Measurements from ENCODE around the gene SFXN5.
"Not testable (repeated sequence)": the region's sequence is repeated elsewhere in the genome, so short reads cannot be mapped to it uniquely, and the experiment has no call there.

The SFXN5 gene

GRCh38 chr2:73101626-73102256, 30.2 kb upstream of the SFXN5 start:
- DNase-seq, result no peak

DNA sequence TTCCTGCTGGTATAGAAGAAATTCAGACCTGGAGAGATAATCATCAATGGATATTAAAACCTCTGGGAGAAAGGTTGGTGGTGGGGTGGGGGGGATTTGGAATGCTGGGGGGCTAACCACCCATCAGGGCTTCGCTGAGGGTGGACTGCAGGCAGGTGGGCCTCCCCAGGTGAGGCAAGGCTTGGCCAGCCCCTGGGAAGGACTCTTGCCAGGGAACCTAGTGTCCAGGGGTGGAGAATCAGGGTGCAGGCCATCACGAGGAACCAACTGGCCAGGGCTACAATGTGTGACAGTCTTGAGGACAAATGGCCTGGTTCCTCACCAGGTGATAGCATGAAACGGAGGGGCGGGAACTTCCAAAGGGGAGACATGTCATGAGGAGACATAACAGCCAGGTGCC, 29.4 kb upstream of the SFXN5 start:
- no peak for DNase-seq

DNA sequence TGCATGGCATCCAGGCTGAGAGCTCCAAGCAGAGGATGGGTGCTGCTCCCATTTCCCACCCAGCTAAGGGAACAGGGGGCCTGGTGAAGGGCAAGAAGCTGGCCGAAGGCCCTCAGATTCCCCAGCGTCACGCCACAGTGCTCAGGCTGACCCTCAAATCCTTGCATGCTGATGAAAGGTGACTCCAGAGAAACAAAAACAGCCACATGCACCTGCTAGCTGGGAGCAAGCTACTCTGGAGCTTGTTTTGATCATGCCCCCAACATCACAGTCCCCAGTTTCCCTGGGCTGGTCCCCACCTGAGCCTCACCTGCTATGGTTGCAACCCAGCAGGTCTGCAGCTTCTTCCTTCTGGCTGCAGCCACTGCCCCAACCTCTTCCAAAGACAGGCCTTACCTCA, 28.0 kb upstream of the SFXN5 start:
- DNase-seq, result no peak

- no peak for DNase-seq
Measured at GRCh38 chr2:73095910-73096309, 24.4 kb upstream of the SFXN5 start.

- not testable (repeated sequence) for DNase-seq
Measured at GRCh38 chr2:73093601-73094218, 22.2 kb upstream of the SFXN5 start.

GRCh38 chr2:73092146-73092783, 20.8 kb upstream of the SFXN5 start:
- no peak for DNase-seq

DNA sequence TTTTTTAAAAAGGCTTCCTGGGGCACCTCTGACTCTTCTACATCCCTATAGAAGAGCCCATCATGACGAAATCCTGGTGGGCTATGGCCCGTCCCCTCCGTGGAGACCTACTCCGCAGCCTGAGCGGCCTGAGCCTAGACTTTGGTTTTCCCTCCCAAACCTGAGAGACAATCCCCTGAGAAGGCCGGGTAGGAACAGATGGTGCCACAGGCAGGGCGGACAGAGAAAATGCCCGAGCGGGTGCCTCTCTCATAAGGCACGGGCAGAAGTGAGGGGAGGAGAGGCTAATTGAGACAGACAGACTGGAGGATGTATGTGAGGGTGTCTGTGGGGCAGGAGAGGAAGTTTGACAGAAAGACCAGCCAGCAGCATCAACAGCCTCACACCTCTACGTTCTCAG, 20.2 kb upstream of the SFXN5 start:
- no peak for DNase-seq

DNA sequence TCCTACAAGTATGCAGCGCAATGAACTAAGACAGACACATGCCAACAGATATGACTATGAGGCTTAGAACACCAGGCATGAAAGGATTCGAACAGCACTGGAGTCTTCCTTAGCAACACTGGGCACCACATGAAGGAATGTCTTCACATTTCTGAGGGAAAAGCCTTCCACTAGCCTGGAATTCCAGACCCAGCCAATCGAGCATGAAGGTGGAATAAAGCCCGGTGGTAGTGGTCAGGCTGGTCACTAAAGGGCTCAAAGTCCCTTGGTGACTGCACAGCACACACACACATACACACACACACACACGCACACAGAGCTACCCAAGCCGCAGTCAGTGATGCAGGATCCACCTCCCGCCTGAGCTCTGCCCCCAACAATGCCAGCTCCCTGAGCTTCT, 19.7 kb upstream of the SFXN5 start:
- DNase-seq, result no peak

DNA sequence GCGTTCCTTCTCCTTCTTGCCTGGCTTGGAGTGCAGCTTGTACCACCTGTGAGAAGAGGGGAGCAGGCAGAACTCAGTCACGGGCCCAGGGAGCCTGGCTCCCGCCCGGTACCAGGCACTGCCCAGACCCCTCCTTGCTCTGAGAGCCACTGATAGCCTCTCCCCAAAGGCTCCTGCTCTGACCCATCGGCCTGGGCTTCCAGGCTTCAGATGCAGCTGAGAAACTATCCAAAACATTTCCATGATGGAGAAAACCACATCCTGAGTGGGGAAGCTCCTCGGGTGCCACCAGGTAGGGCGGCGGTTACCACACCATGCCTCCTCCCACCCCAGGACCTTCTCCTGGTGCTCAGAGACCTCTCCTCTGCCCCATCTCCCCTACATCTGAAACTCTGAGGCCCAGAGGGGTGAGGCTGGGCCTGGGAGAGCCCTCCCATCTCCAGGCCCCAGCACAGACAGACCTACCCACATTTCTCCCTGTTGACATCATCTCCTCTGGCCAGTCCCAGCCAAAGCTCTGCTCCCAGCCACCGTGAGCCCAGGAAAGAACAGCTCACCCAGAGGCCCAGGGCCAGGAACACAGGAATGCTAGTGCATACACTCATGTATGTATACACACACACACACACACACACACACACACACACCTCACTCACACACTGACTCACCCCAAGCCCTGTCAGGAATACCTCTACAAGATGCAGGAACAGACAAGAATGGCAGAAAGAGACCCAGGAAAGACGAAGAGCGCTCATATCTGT, 17.9 kb upstream of the SFXN5 start:
- no peak for DNase-seq

GRCh38 chr2:73088703-73089102, 17.2 kb upstream of the SFXN5 start:
- DNase-seq, result no peak

GRCh38 chr2:73088211-73088610, 16.7 kb upstream of the SFXN5 start:
- DNase-seq, result no peak

DNA sequence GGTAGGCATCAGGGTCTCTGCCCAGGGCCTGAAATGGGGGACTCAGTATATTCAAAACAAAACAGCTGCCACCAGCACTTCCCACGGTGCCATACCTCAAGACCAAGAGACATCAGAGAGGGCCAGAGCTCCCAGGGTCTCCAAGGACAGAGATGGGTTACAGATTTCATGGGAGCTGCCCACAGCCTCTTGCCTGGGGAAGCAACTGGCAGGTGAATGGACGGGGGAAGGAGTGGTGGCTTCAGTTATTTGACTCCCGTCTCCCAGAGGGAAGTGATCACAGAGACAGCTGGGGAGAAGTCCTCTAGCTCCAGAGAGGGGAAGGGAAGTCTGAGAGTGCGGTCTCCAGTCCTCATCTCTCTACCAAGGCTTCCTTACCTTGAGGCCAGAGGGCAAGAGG, 15.8 kb upstream of the SFXN5 start:
- no peak for DNase-seq

DNA sequence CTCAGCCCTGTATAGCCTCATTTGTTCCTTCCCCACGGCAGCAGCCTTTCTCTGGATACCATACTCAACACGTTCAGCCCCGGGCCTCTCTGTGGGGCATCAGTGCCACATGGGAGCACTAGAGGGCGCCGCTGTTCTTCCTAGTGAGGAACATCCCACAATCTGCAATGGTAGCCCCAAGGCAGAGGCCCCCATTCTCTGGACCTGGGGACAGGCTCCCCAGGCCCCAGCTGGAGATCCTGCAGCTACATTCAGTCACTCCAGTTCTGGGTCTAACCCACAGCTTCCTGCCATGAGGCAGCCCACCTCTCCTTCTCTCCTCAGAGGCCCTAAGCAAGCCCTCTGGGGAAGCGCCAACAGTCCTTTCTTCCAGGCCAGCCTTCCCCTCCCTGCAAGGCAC, 14.2 kb upstream of the SFXN5 start:
- DNase-seq, result peak; percentile 36 to 58

- DNase-seq, result no peak
Measured at GRCh38 chr2:73084971-73085370, 13.5 kb upstream of the SFXN5 start.

DNA sequence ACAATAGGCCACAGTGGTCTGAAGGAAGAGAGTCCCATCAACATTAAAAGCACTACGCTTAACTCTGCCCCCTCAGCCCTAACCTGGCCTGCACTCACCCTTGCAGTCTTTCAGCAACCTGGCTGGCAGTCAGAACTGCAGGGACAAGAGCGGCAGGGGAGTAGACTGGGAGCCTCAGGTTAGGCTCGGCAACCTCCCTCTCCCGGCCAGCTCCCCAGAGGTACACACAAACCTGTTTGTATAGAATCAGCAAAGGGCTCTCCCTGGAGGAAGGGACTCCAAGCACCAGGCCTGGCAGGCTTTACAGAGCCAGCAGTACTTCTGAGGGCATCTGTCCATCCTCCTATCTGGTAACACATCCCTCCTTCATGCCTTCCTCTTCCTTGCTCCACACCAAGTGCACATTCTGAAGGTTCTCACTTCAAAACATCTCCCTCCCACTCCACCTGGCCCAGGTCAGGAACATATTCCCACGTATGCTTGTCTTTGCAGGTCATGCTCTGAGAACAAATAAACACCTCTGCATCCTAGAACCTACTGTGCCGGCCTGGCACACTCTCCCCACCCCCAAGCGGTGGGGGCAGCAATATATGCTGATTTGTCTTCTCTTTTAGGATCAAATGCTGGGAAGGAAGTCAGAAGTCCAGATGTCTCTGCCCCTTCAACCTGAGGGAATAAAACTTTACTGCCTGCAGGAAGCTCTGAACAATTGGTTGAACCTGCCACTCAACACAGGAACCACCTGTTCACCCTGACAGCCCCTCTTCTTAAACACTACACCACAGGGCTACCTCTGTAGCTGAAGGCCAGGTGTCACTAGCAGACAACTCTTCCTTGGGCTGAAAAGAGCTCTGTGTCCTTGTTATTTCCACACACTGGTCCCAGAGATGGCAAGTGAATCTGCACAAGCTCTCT, 12.6 kb upstream of the SFXN5 start:
- no peak for DNase-seq

DNA sequence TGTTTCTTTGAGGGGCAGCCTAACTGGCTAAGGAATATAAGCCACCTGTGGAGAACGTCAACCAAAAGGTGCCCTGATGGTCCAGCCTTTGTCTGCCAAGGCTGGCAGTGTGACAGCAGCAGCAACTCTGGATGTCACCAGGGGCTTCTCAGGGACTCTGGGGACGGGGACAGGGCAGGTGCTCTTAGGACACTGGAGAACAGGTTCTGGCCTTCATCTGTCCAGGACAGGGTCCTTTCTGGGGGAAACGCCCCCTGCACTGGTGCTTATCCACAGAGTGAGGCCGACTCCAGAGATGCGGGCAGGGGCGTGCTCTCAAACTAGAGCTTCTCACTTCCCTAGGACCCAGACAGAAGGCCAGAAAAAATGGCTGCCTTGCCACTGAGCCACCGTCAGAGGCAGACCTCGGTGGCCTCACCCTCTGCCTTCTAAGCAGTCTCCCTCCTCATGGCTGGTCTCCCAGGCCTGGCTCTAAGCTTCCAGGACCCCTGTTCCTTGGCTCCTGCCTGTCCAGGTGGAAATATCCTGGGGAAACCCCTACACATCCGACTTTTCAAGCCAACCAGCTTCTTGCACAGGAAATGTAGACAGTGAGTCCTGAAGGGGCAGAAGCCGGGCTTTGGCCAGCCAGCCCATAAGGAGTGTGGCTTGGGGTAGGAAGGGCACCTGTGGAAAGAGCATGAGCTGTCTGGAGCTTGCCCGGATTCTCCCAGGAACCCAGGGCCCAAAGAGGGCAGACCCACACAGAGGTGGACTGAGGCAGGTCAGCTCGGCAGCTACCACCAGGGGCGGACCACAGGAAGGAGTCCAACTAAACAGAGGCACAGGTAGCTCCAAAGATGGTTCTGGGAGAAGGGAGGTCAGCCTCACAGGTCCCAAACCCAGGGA, 11.3 kb upstream of the SFXN5 start:
- DNase-seq, result no peak

- DNase-seq, result no peak
Measured at GRCh38 chr2:73081181-73081671, 9.7 kb upstream of the SFXN5 start.

GRCh38 chr2:73080321-73081131, 9.0 kb upstream of the SFXN5 start:
- DNase-seq, result no peak

DNA sequence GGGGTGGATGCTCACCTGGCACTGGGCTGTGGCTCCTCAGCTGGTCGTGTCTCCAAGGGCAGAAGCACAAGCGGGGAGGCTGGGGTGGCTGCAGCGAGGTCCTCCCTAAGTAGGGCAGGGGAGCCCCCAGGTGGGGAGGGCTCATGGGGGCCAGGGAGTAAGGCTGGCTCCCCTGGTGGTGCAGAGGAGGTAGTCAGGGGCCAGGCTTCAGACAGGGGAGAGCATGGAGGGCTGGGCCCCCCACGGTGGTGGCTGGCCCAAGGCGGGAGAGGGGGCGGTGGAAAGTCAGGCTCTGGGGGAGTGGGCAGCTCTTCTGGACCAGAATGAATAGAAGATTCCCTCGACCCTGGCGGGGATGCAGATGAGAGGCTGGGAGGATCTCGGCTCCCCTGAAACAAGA, 8.1 kb upstream of the SFXN5 start:
- no peak for DNase-seq

Data from SHP77 (cell line).